HepG2 (cell line): ENCODE results near the gene EMC9.
A peak's percentile ranks its signal among the peaks of the same experiment; 100 is the strongest.

Experiments
- JUND ChIP-seq: sonication (generic); formaldehyde crosslinking; IDR thresholded peaks from 2 replicates; pipeline ENCODE4 v1.8.0; 2022; ENCODE audit warnings: mild to moderate bottlenecking, missing genetic modification reagents
- NCOA1 ChIP-seq: sonication (generic); formaldehyde crosslinking; IDR thresholded peaks from 2 replicates; pipeline ENCODE4 v1.9.0; 2021; ENCODE audit warnings: missing genetic modification reagents
- POLR2A ChIP-seq, 2 experiments: IDR thresholded peaks; 2 replicates each; pipeline ENCODE4 v1.6.1; 2011; ENCODE audit warnings: low read depth in 2 of 2, low read length in 2 of 2, mild to moderate bottlenecking in 1 of 2, moderate library complexity in 1 of 2; ENCODE audit not compliant: insufficient read depth in 1 of 2
- PTBP1 ChIP-seq: fragments of 200-400 bp; formaldehyde crosslinking; IDR thresholded peaks from 2 replicates; pipeline ENCODE4 v1.6.1; 2018; ENCODE audit warnings: low read length, low read depth; ENCODE audit not compliant: poor library complexity, severe bottlenecking
- SMAD1 ChIP-seq: sonication (generic); formaldehyde crosslinking; IDR thresholded peaks from 2 replicates; pipeline ENCODE4 v1.4.0; 2020; ENCODE audit warnings: missing genetic modification reagents, low read depth, mild to moderate bottlenecking, borderline replicate concordance
- ZNF225 ChIP-seq: sonication (generic); formaldehyde crosslinking; IDR thresholded peaks from 2 replicates; pipeline ENCODE4 v1.4.0; 2020; ENCODE audit warnings: mild to moderate bottlenecking, missing genetic modification reagents
- ZNF616 ChIP-seq: sonication (generic); formaldehyde crosslinking; IDR thresholded peaks from 2 replicates; pipeline ENCODE4 v1.5.0; 2020; ENCODE audit warnings: low read depth, mild to moderate bottlenecking, missing genetic modification reagents
- TF ChIP-seq, protein P1 (sequence below): sonication (generic); formaldehyde crosslinking; IDR thresholded peaks from 2 replicates; pipeline ENCODE4 v1.5.1; 2020; ENCODE audit warnings: mild to moderate bottlenecking, missing genetic modification reagents
- TF ChIP-seq, protein P2 (sequence below): sonication (generic); formaldehyde crosslinking; IDR thresholded peaks from 2 replicates; pipeline ENCODE4 v1.4.0; 2020; ENCODE audit warnings: mild to moderate bottlenecking, missing genetic modification reagents

DNA sequence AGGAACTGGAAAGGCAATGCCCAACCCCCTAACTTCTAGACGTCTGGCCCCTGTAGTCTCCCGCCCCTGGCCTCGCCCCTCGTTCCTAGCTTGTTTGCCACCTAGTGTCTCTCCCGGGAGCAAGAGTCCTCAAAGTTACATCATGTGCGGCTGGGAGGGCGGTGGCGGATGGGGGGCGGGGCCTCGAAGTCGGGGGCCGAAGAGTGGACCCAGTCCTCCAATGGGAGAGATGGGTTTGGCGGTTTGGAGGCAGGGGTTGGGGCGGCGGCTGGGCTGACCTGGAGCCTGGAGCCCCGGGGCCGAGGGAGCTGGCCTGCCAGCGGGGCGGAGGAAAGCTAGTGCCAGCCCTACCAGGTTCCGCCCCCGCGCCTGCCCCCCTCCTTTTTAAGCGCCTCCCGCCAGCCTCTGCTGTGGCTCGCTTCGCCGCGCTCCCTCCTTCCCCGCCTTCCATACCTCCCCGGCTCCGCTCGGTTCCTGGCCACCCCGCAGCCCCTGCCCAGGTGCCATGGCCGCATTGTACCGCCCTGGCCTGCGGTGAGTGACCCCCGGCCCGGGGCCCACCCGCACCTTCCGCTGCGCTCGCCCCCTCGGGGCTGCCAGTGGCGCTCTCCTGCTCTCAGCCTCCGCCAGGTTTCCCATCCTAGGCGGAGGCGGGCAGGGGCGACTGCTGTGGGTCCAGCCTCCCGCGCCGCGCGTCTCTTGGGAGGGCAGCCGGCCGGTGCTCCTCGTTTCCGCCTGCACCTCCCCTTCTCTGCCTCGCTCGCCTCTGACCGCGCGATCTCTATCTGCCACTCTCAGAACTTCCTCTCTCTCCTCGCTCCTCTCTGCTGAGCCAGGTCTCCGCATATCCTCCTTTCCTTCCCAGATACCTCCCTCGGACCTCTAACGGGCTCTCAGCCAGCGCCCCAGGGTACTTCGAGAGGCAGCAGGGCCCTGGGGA lies 47.2 kb downstream of the EMC9 start, which contains the start of gene PCK2:
- TF ChIP-seq PTBP1 (peak; percentile 93), ZNF616 (peak; percentile 94), NCOA1 (no peak), SMAD1 (CRISPR knock-in tag) (peak; percentile 96), POLR2A (IDR thresholded peaks at IDR 0.05; ENCODE audit: insufficient read depth in 1 of 2, low read depth in 2 of 2, low read length in 2 of 2) (peak in 1 of 2 experiments; percentile 98; a peak in 2 of 4 replicates), JUND (CRISPR knock-in tag) (no peak), ZNF225 (CRISPR knock-in tag) (peak; percentile 98)
- TF ChIP-seq, protein P1, sequence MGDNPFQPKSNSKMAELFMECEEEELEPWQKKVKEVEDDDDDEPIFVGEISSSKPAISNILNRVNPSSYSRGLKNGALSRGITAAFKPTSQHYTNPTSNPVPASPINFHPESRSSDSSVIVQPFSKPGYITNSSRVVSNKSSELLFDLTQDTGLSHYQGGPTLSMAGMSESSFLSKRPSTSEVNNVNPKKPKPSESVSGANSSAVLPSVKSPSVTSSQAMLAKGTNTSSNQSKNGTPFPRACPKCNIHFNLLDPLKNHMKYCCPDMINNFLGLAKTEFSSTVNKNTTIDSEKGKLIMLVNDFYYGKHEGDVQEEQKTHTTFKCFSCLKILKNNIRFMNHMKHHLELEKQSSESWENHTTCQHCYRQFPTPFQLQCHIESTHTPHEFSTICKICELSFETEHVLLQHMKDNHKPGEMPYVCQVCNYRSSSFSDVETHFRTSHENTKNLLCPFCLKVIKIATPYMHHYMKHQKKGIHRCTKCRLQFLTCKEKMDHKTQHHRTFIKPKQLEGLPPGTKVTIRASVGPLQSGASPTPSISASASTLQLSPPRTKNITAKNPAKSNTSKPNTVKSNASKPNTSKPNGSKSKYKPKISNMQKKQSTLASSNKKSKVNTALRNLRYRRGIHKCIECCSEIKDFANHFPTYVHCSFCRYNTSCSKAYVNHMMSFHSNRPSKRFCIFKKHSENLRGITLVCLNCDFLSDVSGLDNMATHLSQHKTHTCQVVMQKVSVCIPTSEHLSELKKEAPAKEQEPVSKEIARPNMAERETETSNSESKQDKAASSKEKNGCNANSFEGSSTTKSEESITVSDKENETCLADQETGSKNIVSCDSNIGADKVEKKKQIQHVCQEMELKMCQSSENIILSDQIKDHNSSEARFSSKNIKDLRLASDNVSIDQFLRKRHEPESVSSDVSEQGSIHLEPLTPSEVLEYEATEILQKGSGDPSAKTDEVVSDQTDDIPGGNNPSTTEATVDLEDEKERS (CRISPR knock-in tag), result peak; percentile 98
- TF ChIP-seq, protein P2, sequence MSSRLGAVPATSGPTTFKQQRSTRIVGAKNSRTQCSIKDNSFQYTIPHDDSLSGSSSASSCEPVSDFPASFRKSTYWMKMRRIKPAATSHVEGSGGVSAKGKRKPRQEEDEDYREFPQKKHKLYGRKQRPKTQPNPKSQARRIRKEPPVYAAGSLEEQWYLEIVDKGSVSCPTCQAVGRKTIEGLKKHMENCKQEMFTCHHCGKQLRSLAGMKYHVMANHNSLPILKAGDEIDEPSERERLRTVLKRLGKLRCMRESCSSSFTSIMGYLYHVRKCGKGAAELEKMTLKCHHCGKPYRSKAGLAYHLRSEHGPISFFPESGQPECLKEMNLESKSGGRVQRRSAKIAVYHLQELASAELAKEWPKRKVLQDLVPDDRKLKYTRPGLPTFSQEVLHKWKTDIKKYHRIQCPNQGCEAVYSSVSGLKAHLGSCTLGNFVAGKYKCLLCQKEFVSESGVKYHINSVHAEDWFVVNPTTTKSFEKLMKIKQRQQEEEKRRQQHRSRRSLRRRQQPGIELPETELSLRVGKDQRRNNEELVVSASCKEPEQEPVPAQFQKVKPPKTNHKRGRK (CRISPR knock-in tag), result peak; percentile 94
